ENCODE data around the gene KIF3B. TPM values are rescaled to one million over a fixed set of nuclear protein-coding genes. Genes with fewer than 3 reads are reported as not detected.
A peak's percentile ranks its signal among the peaks of the same experiment; 100 is the strongest.

KIF3B gene
- total RNA-seq, 1 donor: 39.4 TPM

- no peak for TF ChIP-seq CTCF (IDR thresholded peaks at IDR 0.05; ENCODE audit: extremely low read depth, low read depth, low read length)
- Histone ChIP-seq H3K27ac (ENCODE audit: low read depth, low read length) (peak overlapping the region; percentile 94), H3K4me1 (ENCODE audit: insufficient read depth, low read length) (peaks cover 51% of the 10 kb centered on the region), H3K79me2 (ENCODE audit: insufficient read depth, low read length) (peaks cover 31% of the 10 kb centered on the region), H3K9me3 (ENCODE audit: low read depth, low read length) (no peaks in the 10 kb centered on the region), H3K36me3 (ENCODE audit: insufficient read depth, low read length) (no peaks in the 10 kb centered on the region), H3K27me3 (ENCODE audit: insufficient read depth, low read length) (no peaks in the 10 kb centered on the region), H3K4me3 (ENCODE audit: insufficient read depth, low read length) (peak overlapping the region; percentile 90), H4K20me1 (ENCODE audit: insufficient read depth, low read length) (peaks cover 19% of the 10 kb centered on the region), H2AFZ (ENCODE audit: low read length) (no peak overlapping the region), H3K4me2 (ENCODE audit: insufficient read depth, low read length) (peak overlapping the region; percentile 97)
- DNase-seq (ENCODE audit: insufficient read length, low spot score, missing footprints): no peak
Observed at GRCh38 chr20:32356622-32357374, 79.3 kb downstream of the KIF3B start.

GRCh38 chr20:32357375-32357868, 80.0 kb downstream of the KIF3B start:
- Histone ChIP-seq H3K36me3 (ENCODE audit: insufficient read depth, low read length) (no peaks in the 10 kb centered on the region), H2AFZ (ENCODE audit: low read length) (peak overlapping the region; percentile 82), H4K20me1 (ENCODE audit: insufficient read depth, low read length) (peaks cover 23% of the 10 kb centered on the region), H3K79me2 (ENCODE audit: insufficient read depth, low read length) (peaks cover 37% of the 10 kb centered on the region), H3K4me2 (ENCODE audit: insufficient read depth, low read length) (peak overlapping the region; percentile 97), H3K27ac (ENCODE audit: low read depth, low read length) (peak overlapping the region; percentile 94), H3K27me3 (ENCODE audit: insufficient read depth, low read length) (no peaks in the 10 kb centered on the region), H3K4me1 (ENCODE audit: insufficient read depth, low read length) (peaks cover 51% of the 10 kb centered on the region), H3K9me3 (ENCODE audit: low read depth, low read length) (no peaks in the 10 kb centered on the region), H3K4me3 (ENCODE audit: insufficient read depth, low read length) (peak overlapping the region; percentile 90)
- DNase-seq (ENCODE audit: insufficient read length, low spot score, missing footprints): peak; percentile 85
- TF ChIP-seq CTCF (IDR thresholded peaks at IDR 0.05; ENCODE audit: extremely low read depth, low read depth, low read length): no peak

- Histone ChIP-seq H3K4me3 (ENCODE audit: insufficient read depth, low read length) (peak within 1 kb of the TSS; percentile 90), H3K4me1 (ENCODE audit: insufficient read depth, low read length) (peaks cover 57% of the 10 kb centered on the region)
Observed at GRCh38 chr20:32357869-32358631, 80.6 kb downstream of the KIF3B start, which contains the start of gene ASXL1. ASXL1 (plus strand) TSS chr20:32358331; CDS start chr20:32358776, 445 bp downstream.

More at GRCh38 chr20:32357869-32358631, 80.6 kb downstream of the KIF3B start, which contains the start of gene ASXL1:
- Histone ChIP-seq H3K36me3 (ENCODE audit: insufficient read depth, low read length) (no peaks in the 10 kb centered on the region), H3K27ac (ENCODE audit: low read depth, low read length) (peak within 1 kb of the TSS; percentile 94), H4K20me1 (ENCODE audit: insufficient read depth, low read length) (peaks cover 28% of the 10 kb centered on the region), H3K9me3 (ENCODE audit: low read depth, low read length) (no peaks in the 10 kb centered on the region), H3K79me2 (ENCODE audit: insufficient read depth, low read length) (peaks cover 43% of the 10 kb centered on the region), H3K27me3 (ENCODE audit: insufficient read depth, low read length) (no peaks in the 10 kb centered on the region), H3K4me2 (ENCODE audit: insufficient read depth, low read length) (peak within 1 kb of the TSS; percentile 97), H2AFZ (ENCODE audit: low read length) (peak within 1 kb of the TSS; percentile 82)
- no peak for TF ChIP-seq CTCF (IDR thresholded peaks at IDR 0.05; ENCODE audit: extremely low read depth, low read depth, low read length)
- peak; percentile 97 for DNase-seq (ENCODE audit: insufficient read length, low spot score, missing footprints)
